Thyroid gland (tissue), 4 donors: ENCODE data around the gene RTBDN.
A peak's percentile ranks its signal among the peaks of the same experiment; 100 is the strongest.

Source experiments
- CTCF ChIP-seq, 6 experiments: fragments of 200-600 bp in 3 of 6; fragments of 450-650 bp in 3 of 6; sonication (generic) in 3 of 6; IDR thresholded peaks; one replicate each; pipeline ENCODE4 v1.5.1; 2016 to 2019; ENCODE audit warnings: antibody characterized with exemption in 6 of 6, mild to moderate bottlenecking in 2 of 6, inconsistent platforms in 1 of 6, moderate library complexity in 1 of 6
- POLR2A ChIP-seq, 2 donors: fragments of 450-650 bp; IDR thresholded peaks; one replicate each; pipeline ENCODE4 v1.6.1; 2017; ENCODE audit warnings: antibody characterized with exemption in 2 of 2, mild to moderate bottlenecking in 2 of 2, moderate library complexity in 1 of 2

DNA sequence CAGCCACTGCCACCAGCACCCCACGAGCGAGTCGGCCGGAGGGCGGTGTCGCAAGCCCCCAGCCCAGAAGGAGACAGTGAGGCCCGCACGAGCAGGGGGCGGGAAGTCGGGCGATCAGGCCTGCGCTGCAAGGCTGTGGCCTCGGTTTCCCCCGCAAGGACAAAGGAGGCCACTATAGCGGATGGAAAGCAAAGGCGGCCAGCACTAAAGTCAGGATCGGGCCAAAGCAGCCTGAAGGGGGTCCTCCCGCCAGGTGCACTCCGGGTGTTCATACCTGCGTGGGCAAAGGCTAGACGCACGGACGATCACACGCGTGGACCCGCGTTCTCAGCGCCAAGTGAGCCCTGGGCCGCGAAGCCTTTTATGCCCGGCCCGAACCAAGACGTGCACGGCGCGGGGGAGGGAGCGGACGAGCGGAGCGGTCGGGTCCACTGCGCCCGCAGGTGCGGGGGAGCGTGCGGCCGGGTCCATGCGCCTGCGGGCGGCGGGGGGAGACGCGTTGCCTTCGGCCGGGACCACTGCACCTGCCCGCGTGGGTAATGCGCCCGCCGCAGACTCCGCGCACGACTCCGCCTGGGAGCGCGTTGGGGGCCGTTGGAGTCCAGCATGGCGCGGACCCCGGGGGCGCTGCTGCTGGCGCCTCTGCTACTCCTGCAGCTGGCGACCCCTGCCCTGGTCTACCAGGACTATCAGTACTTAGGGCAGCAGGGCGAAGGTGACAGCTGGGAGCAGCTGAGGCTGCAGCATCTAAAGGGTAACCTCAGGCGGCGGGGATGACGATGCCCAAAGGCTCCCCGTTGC is 32.7 kb downstream of the RTBDN start, which contains the start of the genes PRDX2 and THSD8:
- TF ChIP-seq CTCF (IDR thresholded peaks at IDR 0.05) (peak in 2 of 6 experiments; percentile 4 to 11), POLR2A (IDR thresholded peaks at IDR 0.05) (peak; percentile 39 to 96)
